H54 (cell line): ENCODE measurements around the gene UBAC1.

ENCODE experiments used
- DNase-seq: peaks from one replicate; pipeline ENCODE4 v3.0.0; 2011; ENCODE audit warnings: low spot score, mixed read lengths; ENCODE audit not compliant: insufficient read length
- FAIRE-seq: peaks from 3 replicates; lab custom pipeline; 2011; peaks lifted over from hg19 to GRCh38; lab: Jason Lieb, UNC
- POLR2A ChIP-seq: IDR thresholded peaks from 2 replicates; pipeline ENCODE4 v1.6.1; 2011; ENCODE audit warnings: low read depth, mild to moderate bottlenecking, low read length

Gene UBAC1

GRCh38 chr9:135965124-135965756 lies 4.1 kb upstream of the UBAC1 start:
- no peak for TF ChIP-seq POLR2A
- no peak for FAIRE-seq
- no peak for DNase-seq

GRCh38 chr9:135963938-135964337 lies 2.8 kb upstream of the UBAC1 start:
- no peak for DNase-seq
- no peak for TF ChIP-seq POLR2A
- FAIRE-seq: no peak

- no peak for TF ChIP-seq POLR2A
- no peak for FAIRE-seq
- no peak for DNase-seq
Measured at GRCh38 chr9:135963338-135963737, 2.2 kb upstream of the UBAC1 start.

- FAIRE-seq: no peak
- no peak for TF ChIP-seq POLR2A
- no peak for DNase-seq
Measured at GRCh38 chr9:135962696-135963307, 1.6 kb upstream of the UBAC1 start.

- FAIRE-seq (no peak), DNase-seq (no peak)
- no peak for TF ChIP-seq POLR2A
Measured at GRCh38 chr9:135961811-135962695, 880 bp upstream of the UBAC1 start.

- TF ChIP-seq POLR2A: peak; percentile 49; the same call in 1 of the 2 replicates
- peak; percentile 79 for DNase-seq
- no peak for FAIRE-seq
Measured at GRCh38 chr9:135960411-135961276, 529 bp downstream of the UBAC1 start.

- DNase-seq: no peak
- no peak for FAIRE-seq
- TF ChIP-seq POLR2A: no peak
Measured at GRCh38 chr9:135959814-135960213, 1.4 kb downstream of the UBAC1 start.

- FAIRE-seq (no peak), DNase-seq (no peak)
- TF ChIP-seq POLR2A: no peak
Measured at GRCh38 chr9:135958485-135958884, 2.7 kb downstream of the UBAC1 start.

- FAIRE-seq (no peak), DNase-seq (no peak)
- no peak for TF ChIP-seq POLR2A
Measured at GRCh38 chr9:135957431-135957830, 3.7 kb downstream of the UBAC1 start.

- FAIRE-seq (no peak), DNase-seq (no peak)
- no peak for TF ChIP-seq POLR2A
Measured at GRCh38 chr9:135956802-135957174, 4.4 kb downstream of the UBAC1 start.

- FAIRE-seq (no peak), DNase-seq (no peak)
- TF ChIP-seq POLR2A: no peak
Measured at GRCh38 chr9:135955934-135956801, 5.0 kb downstream of the UBAC1 start.

- DNase-seq (no peak), FAIRE-seq (no peak)
- no peak for TF ChIP-seq POLR2A
Measured at GRCh38 chr9:135952664-135953206, 8.4 kb downstream of the UBAC1 start.
